Iris pigment epithelial cell (primary cell): Measurements from ENCODE around the gene KIF27.
"Not testable (repeated sequence)": the region's sequence is repeated elsewhere in the genome, so short reads cannot be mapped to it uniquely, and the experiment has no call there.

Experiments used
- DNase-seq: peaks from one replicate; pipeline ENCODE4 v3.0.0-alpha.2; 2011; ENCODE audit warnings: low read depth

KIF27 gene

DNA sequence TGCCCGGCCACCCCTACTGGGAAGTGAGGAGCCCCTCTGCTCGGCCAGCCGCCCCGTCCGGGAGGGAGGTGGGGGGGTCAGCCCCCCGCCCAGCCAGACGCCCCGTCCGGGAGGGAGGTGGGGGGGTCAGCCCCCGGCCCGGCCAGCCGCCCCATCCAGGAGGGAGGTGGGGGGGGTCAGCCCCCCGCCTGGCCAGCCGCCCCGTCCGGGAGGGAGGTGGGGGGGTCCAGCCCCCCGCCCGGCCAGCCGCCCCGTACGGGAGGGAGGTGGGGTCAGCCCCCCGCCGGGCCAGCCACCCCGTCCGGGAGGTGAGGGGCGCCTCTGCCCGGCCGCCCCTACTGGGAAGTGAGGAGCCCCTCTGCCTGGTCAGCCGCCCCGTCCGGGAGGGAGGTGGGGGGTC lies 116.8 kb downstream of the KIF27 start:
- DNase-seq, result not testable (repeated sequence)

DNA sequence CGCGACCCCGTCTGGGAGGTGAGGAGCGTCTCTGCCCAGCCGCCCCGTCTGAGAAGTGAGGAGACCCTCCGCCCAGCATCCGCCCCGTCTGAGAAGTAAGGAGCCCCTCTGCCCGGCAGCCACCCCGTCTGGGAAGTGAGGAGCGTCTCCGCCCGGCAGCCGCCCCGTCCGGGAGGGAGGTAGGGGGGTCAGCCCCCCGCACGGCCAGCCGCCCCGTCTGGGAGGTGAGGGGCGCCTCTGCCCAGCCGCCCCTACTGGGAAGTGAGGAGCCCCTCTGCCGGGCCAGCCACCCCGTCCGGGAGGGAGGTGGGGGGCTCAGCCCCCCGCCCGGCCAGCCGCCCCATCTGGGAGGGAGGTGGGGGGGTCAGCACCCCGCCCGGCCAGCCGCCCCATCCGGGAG lies 117.3 kb downstream of the KIF27 start:
- DNase-seq, result not testable (repeated sequence)

DNA sequence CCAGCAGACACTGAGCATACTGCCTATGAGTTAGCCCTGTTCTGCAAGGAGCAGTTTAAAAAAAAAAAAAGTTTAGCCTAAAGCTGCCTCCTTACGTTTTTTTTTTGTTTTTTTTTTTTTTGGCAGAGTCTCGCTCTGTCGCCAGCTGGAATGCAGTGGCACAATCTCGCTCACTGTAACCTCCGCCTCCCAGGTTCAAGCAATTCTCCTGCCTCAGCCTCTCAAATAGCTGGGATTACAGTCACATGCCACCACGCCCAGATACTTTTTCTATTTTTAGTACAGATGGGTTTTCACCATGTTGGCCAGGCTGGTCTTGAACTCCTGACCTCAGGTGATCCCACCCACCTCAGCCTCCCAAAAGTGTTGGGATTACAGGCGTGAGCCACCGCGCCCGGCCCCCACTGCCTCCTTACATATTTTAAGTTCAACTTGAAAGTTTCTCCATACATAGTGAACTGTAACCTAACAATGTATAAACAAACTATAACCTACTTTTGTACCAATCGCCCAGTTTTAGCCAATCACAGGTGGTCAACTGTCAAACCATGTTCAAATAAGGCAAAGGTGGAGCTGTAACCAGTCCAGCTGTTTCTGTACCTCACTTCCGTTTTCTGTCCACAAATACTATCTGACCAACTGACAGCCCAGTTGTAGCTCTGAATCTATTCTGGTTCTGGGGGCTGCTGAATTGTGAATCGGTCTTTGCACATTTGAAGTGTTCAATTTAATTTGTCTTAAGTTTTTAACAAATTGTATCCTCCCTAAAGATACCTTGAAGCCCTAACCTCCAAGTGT lies 120.8 kb downstream of the KIF27 start:
- DNase-seq, result no peak

- DNase-seq, result no peak
Observed at GRCh38 chr9:83794051-83794450, 127.2 kb downstream of the KIF27 start.

GRCh38 chr9:83792746-83793145 lies 128.5 kb downstream of the KIF27 start:
- no peak for DNase-seq
